ENCODE measurements around the gene RABL3. TPM values are rescaled to one million over a fixed set of nuclear protein-coding genes. Genes with fewer than 3 reads are reported as not detected.
A peak's percentile ranks its signal among the peaks of the same experiment; 100 is the strongest.

The RABL3 gene
- total and polyA plus RNA-seq, 12 donors: 2.8 to 33.9 (median 20.4) TPM

- no peak for TF ChIP-seq CTCF (IDR thresholded peaks at IDR 0.05)
- Histone ChIP-seq H3K4me1 (peaks cover 0 to 10% (median 0%) of the 10 kb centered on the region in 9 donors), H3K4me3 (no peak overlapping the region), H3K27ac (no peak overlapping the region), H3K36me3 (peaks cover 0 to 36% (median 7%) of the 10 kb centered on the region in 9 donors), H3K27me3 (no peaks in the 10 kb centered on the region), H3K9me3 (peaks cover 0 to 4% (median 0%) of the 10 kb centered on the region in 11 donors)
- no peak for ATAC-seq
- no peak for DNase-seq
- 97 to 100% methylated on average over 1 of the region's 1 CpG for WGBS, 2 donors
- intact Hi-C loops (cut with DNase I): no loop called here
Measured at GRCh38 chr3:120752230-120752629, 9.9 kb upstream of the RABL3 start.

- DNase-seq (no peak), ATAC-seq (no peak)
- intact Hi-C loops (cut with DNase I): no loop called here
- 97 to 98% methylated on average over 1 of the region's 1 CpG for WGBS, 2 donors
- Histone ChIP-seq H3K4me3 (no peak overlapping the region), H3K4me1 (peaks cover 0 to 12% (median 0%) of the 10 kb centered on the region in 9 donors), H3K9me3 (peaks cover 0 to 4% (median 0%) of the 10 kb centered on the region in 11 donors), H3K27me3 (no peaks in the 10 kb centered on the region), H3K36me3 (peaks cover 0 to 36% (median 7%) of the 10 kb centered on the region in 9 donors), H3K27ac (no peak overlapping the region)
- TF ChIP-seq CTCF (IDR thresholded peaks at IDR 0.05): no peak
Measured at GRCh38 chr3:120749843-120750242, 7.5 kb upstream of the RABL3 start.

GRCh38 chr3:120745466-120745865, 3.1 kb upstream of the RABL3 start:
- peaks cover 0 to 3% (median 0%) of the 10 kb centered on the region in 9 donors for H3K36me3 ChIP-seq
- ATAC-seq (no peak), DNase-seq (no peak)
- no peak for TF ChIP-seq CTCF (IDR thresholded peaks at IDR 0.05)
- H3K4me3 ChIP-seq: no peak overlapping the region
- H3K27ac ChIP-seq: no peak overlapping the region
- peaks cover 4 to 32% (median 21%) of the 10 kb centered on the region in 9 donors for H3K4me1 ChIP-seq
- H3K27me3 ChIP-seq: no peaks in the 10 kb centered on the region
- WGBS, 2 donors: 71 to 85% methylated on average over 3 of the region's 3 CpGs
- intact Hi-C loops (cut with DNase I): no loop called here
- H3K9me3 ChIP-seq: peaks cover 0 to 4% (median 0%) of the 10 kb centered on the region in 11 donors

- H3K4me1 ChIP-seq: peaks cover 4 to 32% (median 21%) of the 10 kb centered on the region in 9 donors
- peak overlapping the region in 4 of 10 donors; percentile 91 to 99 (median 97) for H3K27ac ChIP-seq
- TF ChIP-seq CTCF (IDR thresholded peaks at IDR 0.05): no peak
- WGBS, 2 donors: 44 to 47% methylated on average over 6 of the region's 6 CpGs
- intact Hi-C loops (cut with DNase I): loop anchor here in 5 of 10 donors (5.0 kb wide), 4 partner anchors 126 to 326 kb away; partner anchors contain the start of gene NDUFB4 (in 4 of the 5)
- peaks cover 0 to 3% (median 0%) of the 10 kb centered on the region in 9 donors for H3K36me3 ChIP-seq
- H3K4me3 ChIP-seq: peak overlapping the region in 9 of 10 donors; percentile 64 to 95 (median 86)
- ATAC-seq: no peak
- peaks cover 0 to 4% (median 0%) of the 10 kb centered on the region in 11 donors for H3K9me3 ChIP-seq
- no peaks in the 10 kb centered on the region for H3K27me3 ChIP-seq
- DNase-seq: no peak
Measured at GRCh38 chr3:120743556-120744195, 1.4 kb upstream of the RABL3 start.
